ENCODE results near the gene NUDT22.

Gene NUDT22

GRCh38 chr11:64207256-64208085, 18.6 kb upstream of the NUDT22 start:
- DNase-seq = no peak

- DNase-seq = no peak
Measured at GRCh38 chr11:64208086-64208795, 17.8 kb upstream of the NUDT22 start.

- no peak for DNase-seq
Measured at GRCh38 chr11:64208796-64209562, 17.1 kb upstream of the NUDT22 start.

GRCh38 chr11:64209563-64209843, 16.6 kb upstream of the NUDT22 start:
- no peak for DNase-seq

- DNase-seq = no peak
Measured at GRCh38 chr11:64210301-64211020, 15.6 kb upstream of the NUDT22 start.

- DNase-seq = no peak
Measured at GRCh38 chr11:64211181-64211872, 14.7 kb upstream of the NUDT22 start.

GRCh38 chr11:64216879-64217278, 9.2 kb upstream of the NUDT22 start:
- DNase-seq = no peak

GRCh38 chr11:64218628-64219353, 7.3 kb upstream of the NUDT22 start:
- DNase-seq = no peak

GRCh38 chr11:64219354-64219684, 6.8 kb upstream of the NUDT22 start:
- DNase-seq = no peak

GRCh38 chr11:64219755-64220154, 6.3 kb upstream of the NUDT22 start:
- no peak for DNase-seq

GRCh38 chr11:64220271-64220670, 5.8 kb upstream of the NUDT22 start:
- DNase-seq = no peak

- DNase-seq = no peak
Measured at GRCh38 chr11:64220798-64221197, 5.3 kb upstream of the NUDT22 start.

GRCh38 chr11:64222651-64223000, 3.4 kb upstream of the NUDT22 start:
- DNase-seq = no peak

GRCh38 chr11:64223001-64223651, 2.9 kb upstream of the NUDT22 start:
- peak; percentile 18 to 69 for DNase-seq

GRCh38 chr11:64224151-64224890, 1.8 kb upstream of the NUDT22 start:
- DNase-seq = no peak

- no peak for DNase-seq
Measured at GRCh38 chr11:64224891-64225607, 1.0 kb upstream of the NUDT22 start.

GRCh38 chr11:64226507-64227051, 505 bp downstream of the NUDT22 start:
- DNase-seq = peak in 1 of 2 experiments; percentile 67

- DNase-seq = no peak
Measured at GRCh38 chr11:64227405-64227956, 1.4 kb downstream of the NUDT22 start.

GRCh38 chr11:64229090-64229743, 3.1 kb downstream of the NUDT22 start:
- no peak for DNase-seq

Data from NCI-H526 (cell line).